Skeletal muscle tissue (tissue), 4 donors: ENCODE data around the gene PAPOLB. TPM values are rescaled to one million over a fixed set of nuclear protein-coding genes. Genes with fewer than 3 reads are reported as not detected.

ENCODE experiments used
- H3K27ac ChIP-seq: one replicate; pipeline ENCODE4 v1.7.0; 2013; ENCODE audit warnings: mild to moderate bottlenecking, low read depth, low read length, inconsistent platforms
- H3K27me3 ChIP-seq, 3 donors: one replicate each; pipeline ENCODE4 v1.7.0; 2013; ENCODE audit warnings: low read length in 3 of 3; ENCODE audit not compliant: control insufficient read depth in 3 of 3, insufficient read depth in 3 of 3
- H3K36me3 ChIP-seq, 3 donors: one replicate each; pipeline ENCODE4 v1.7.0; 2013; ENCODE audit warnings: low read length in 3 of 3; ENCODE audit not compliant: control insufficient read depth in 3 of 3, insufficient read depth in 3 of 3
- H3K4me1 ChIP-seq, 3 donors: one replicate each; pipeline ENCODE4 v1.7.0; 2013; ENCODE audit warnings: low read length in 3 of 3, mild to moderate bottlenecking in 3 of 3; ENCODE audit not compliant: control insufficient read depth in 3 of 3, insufficient read depth in 3 of 3
- H3K4me3 ChIP-seq, 3 donors: one replicate each; pipeline ENCODE4 v1.7.0; 2013; ENCODE audit warnings: low read length in 3 of 3
- H3K9ac ChIP-seq, 3 donors: one replicate each; pipeline ENCODE4 v1.7.0; 2013; ENCODE audit warnings: low read length in 3 of 3, mild to moderate bottlenecking in 3 of 3, moderate library complexity in 2 of 3, low read depth in 1 of 3
- H3K9me3 ChIP-seq, 3 donors: one replicate each; pipeline ENCODE4 v1.7.0; 2013; ENCODE audit warnings: low read length in 3 of 3; ENCODE audit not compliant: control insufficient read depth in 3 of 3
- total RNA-seq: library from RNA; depleted of rRNA; stranded (reverse); fragments of >200 nt; gene quantifications from one replicate; pipeline ENCODE4 v1.2.3, GENCODE V29; 2014
- donor health status: Osteomylitis.

The PAPOLB gene
- total RNA-seq, 1 donor from 2014 or later, result under 0.01 TPM

DNA sequence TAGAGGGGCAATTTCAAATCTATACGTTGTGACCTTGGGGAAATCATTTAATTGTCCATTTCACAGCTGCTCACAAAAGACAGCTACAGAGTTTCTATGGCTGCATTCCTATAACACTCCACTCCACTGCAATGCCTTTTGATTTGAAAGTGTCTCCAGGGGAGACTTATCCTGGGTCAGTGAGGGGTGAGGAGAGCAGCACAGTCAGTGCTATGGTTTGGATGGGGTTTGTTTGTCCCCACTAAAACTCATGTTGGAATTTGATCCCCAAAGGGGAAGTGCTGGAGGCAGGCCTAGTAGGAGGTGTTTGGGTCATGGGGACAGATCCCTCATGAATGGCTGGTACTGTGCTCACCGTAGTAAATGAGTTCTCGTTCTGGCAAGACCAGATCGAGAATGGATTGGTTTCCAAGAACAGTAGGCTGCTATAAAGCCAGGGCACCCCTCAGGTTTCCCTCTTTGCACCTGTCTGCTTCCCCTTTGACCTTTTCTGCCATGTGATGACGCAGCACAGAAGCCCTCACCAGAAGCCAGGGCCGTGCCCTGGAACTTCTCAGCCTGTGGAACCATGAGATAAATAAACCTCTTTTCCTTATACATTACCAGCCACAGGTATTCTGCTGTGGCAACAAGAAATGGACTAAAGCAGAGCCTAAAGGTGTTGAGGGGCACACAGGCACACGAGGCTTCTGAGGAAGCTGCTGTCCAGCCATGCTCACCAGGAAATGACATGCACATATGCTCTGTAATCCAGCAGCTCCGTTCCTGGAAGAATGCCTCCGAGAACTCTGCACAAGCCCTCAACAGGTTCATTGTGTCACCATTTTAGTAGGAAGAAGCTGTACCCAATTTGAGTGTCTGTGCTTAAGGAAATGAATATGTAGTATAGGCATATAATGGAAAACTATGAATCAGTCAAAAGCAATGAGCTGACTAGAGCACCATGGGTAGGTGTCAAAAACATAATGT is 5.0 kb upstream of the PAPOLB start:
- Histone ChIP-seq H3K4me1 (no peaks in the 10 kb centered on the region), H3K9me3 (peaks cover 0 to 3% (median 0%) of the 10 kb centered on the region in 3 donors), H3K36me3 (peaks cover 0 to 2% (median 0%) of the 10 kb centered on the region in 3 donors), H3K9ac (no peak overlapping the region), H3K4me3 (no peak overlapping the region), H3K27ac (no peak overlapping the region), H3K27me3 (peaks cover under 1 to 7% (median 5%) of the 10 kb centered on the region in 3 donors)

DNA sequence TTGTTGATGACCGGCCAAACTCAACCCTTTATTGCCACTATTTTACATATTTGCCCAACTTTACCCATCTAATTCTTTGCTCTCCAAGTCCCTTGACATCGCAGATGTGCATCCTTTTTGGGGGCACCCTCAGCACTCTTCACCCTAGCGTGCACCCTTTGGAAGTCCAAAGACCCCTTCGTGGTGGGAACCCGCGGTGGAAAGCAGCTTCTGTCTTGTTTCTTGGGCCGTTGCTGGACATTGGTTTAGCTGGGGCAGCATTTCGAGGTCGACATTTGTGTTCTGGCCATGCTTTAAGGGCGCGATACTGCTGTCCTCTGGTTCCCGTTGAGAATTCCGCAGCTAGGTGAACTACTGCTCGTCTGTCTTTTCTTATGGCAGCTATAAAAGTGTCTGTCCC is 326 bp upstream of the PAPOLB start:
- Histone ChIP-seq H3K27me3 (peaks cover 5 to 14% (median 7%) of the 10 kb centered on the region in 3 donors), H3K4me1 (no peaks in the 10 kb centered on the region), H3K27ac (no peak overlapping the region), H3K4me3 (peak overlapping the region in 1 of 3 donors; percentile 36), H3K36me3 (no peaks in the 10 kb centered on the region), H3K9ac (no peak overlapping the region), H3K9me3 (no peaks in the 10 kb centered on the region)

DNA sequence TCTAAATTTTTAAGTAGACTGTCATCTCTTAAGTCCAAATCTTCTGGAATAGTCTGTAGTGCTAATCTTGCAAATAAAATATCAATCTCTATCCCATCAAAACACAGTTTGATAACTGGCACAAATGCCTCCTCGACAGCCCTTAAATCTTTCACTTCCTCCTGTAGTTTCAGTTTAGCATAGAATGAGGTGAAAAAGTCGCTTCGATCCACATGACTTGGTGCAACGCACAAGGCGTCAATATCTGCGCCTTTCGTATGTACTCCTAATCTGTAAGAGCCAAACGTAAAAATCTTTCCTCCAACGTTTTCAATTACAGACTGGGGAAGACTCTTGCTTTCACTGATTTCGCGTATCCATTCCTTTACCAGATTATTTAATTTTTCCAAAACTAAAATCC is 603 bp downstream of the PAPOLB start:
- H3K27me3 ChIP-seq, result peaks cover 5 to 14% (median 7%) of the 10 kb centered on the region in 3 donors
- no peaks in the 10 kb centered on the region for H3K9me3 ChIP-seq
- no peak overlapping the region for H3K4me3 ChIP-seq
- no peaks in the 10 kb centered on the region for H3K36me3 ChIP-seq
- no peak overlapping the region for H3K27ac ChIP-seq
- no peak overlapping the region for H3K9ac ChIP-seq
- H3K4me1 ChIP-seq, result no peaks in the 10 kb centered on the region

DNA sequence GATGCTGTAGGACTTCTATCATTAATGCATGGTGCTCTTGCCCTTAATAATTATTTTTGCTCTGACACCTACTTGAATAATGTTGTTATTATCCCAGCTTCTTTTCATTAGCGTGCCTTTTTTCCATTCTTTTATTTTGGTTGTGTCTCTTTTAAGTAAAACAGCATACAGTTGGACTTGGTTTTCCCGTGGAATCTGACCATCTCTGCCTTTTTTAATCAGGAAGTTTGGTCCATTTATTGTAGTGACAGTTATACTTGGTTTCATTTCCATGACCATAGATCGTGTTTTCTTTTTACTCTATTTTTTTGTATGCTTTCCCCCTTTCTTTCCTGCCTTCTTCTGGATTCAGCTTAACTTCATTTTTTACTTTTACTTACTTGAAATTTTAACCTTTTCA is 4.6 kb downstream of the PAPOLB start:
- Histone ChIP-seq H3K27ac (no peak overlapping the region), H3K36me3 (no peaks in the 10 kb centered on the region), H3K4me3 (no peak overlapping the region), H3K9ac (no peak overlapping the region), H3K9me3 (no peaks in the 10 kb centered on the region), H3K27me3 (peaks cover 4 to 11% (median 5%) of the 10 kb centered on the region in 3 donors), H3K4me1 (no peaks in the 10 kb centered on the region)

DNA sequence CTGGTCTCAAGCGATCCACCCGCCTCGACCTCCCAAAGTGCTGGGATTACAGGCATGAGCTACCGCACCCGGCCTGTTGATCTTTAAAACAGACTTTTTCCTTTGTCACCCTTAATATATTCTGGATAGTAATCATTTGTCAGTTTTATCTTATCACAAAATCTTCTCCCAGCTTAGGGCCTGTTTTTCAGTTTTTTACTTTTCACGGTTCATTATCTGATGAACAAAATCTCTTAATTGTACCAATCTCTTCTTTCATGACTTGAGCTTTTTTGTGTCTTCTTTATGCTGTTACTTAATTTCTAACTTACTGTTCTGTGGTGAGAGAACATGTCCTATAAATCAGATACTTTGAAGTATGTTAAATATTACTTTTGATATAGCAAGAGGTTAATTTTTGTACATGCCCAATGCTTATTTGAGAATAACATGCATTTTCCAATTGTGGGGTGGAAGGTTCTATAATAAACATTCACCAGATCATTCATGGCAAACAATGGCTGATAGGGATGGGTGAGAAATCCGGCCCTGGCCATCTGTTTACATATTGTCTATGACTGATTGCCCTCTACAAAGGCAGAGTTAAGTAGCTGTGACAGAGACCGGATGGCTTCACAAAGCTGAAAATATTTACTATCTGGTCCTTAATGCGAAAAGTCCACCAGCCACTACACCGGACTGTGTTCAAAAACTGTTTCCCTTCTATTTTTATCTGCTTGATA is 5.3 kb downstream of the PAPOLB start:
- Histone ChIP-seq H3K4me1 (no peaks in the 10 kb centered on the region), H3K27me3 (peaks cover 0 to 5% (median under 1%) of the 10 kb centered on the region in 3 donors), H3K4me3 (no peak overlapping the region), H3K9me3 (peaks cover 0 to under 1% (median 0%) of the 10 kb centered on the region in 3 donors), H3K36me3 (no peaks in the 10 kb centered on the region), H3K9ac (no peak overlapping the region), H3K27ac (no peak overlapping the region)

DNA sequence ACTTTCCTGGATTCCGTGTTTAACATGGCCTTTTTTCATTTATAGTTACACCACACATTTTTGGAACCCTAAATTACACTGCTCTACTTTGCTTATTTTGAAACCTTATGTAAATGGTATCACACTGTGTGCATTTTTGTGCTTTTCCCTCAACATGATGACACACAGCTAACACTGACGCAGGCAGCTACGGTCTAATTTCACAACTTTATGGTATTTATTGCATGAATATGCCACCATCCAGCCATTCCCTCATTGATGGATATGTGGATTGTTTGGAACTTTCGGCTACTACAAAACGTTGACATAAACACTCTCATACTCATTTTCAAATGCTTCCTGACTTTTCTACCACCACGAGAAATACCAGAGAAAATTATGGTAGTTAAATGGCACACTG is 6.9 kb downstream of the PAPOLB start:
- Histone ChIP-seq H3K27me3 (no peaks in the 10 kb centered on the region), H3K9ac (no peak overlapping the region), H3K9me3 (peaks cover 0 to 3% (median 2%) of the 10 kb centered on the region in 3 donors), H3K27ac (no peak overlapping the region), H3K4me3 (no peak overlapping the region), H3K4me1 (no peaks in the 10 kb centered on the region), H3K36me3 (no peaks in the 10 kb centered on the region)

DNA sequence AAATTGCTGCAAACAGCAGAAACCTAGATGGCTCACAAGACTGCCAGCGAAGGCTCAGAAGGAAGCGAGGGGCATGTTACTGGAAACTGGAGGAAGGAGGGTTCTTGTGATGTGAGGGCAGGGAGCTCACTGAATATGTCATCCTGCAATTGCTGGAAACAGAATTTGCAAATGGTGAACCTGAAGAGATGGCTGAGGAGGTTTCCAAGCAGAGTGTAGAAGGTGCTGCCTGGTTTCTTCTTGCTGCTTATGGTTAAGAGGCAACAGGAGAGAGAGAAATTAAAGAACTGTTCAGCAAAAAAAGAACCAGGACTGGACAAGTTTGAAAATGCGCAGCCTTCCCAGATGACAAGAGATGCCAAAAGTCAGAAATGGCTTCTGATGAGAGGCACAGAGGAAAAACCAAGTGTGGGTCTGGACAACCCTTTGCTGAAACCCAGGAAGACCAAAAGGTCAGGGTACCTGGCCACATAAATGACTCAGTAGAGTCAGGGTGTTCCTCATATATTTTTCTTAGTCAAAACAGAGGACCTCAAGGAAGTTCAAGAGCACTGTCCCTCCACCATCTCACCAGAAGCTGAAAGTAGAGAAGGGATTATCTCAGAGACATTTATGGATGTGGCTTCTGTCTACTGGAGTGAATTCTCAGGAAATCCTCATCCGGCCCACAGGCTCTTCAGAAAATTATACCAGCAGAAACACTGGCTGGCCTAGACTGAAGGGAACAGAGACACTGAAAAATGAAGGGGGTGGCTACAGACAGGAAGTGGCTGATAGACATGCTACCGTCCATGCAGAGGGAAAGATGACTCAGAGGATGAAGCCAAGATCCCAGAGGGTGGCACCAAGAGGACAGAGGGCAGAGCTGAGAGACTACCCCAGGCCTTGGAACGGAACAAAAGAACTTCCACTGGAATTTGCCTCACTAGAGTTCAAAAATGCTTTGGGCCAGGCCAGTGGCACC is 10.1 kb downstream of the PAPOLB start:
- H3K27ac ChIP-seq, result no peak overlapping the region
- H3K4me3 ChIP-seq, result no peak overlapping the region
- peaks cover 0 to 3% (median 2%) of the 10 kb centered on the region in 3 donors for H3K9me3 ChIP-seq
- H3K9ac ChIP-seq, result no peak overlapping the region
- no peaks in the 10 kb centered on the region for H3K27me3 ChIP-seq
- H3K4me1 ChIP-seq, result no peaks in the 10 kb centered on the region
- H3K36me3 ChIP-seq, result no peaks in the 10 kb centered on the region

DNA sequence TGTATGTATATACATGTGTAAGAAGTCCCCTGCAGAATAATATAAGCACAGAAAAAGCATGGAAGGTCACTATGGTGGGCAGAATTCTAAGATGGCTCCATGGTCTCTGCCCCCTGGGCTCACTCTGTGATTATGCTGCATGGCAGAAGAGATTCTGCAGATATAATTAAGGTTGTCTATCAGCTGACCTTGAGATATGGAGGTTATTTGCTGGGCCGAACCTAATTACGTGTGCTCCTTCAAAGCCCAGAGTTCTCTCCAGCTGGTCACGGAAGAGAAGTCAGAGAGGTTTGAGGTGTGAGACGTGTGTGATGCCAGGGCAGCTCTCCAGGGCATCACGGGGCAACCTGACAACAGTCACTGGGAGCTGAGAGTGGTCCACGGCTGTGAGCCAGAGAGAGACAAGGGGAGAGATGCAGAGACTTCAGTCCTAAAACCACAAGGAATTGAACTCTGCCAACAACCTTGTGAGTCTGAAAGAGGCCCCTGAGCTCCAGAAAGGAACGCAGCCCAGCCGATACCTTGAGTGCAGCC is 11.5 kb downstream of the PAPOLB start:
- Histone ChIP-seq H3K4me3 (no peak overlapping the region), H3K9ac (no peak overlapping the region), H3K4me1 (no peaks in the 10 kb centered on the region), H3K9me3 (peaks cover 0 to 3% (median 2%) of the 10 kb centered on the region in 3 donors), H3K27me3 (no peaks in the 10 kb centered on the region), H3K27ac (no peak overlapping the region), H3K36me3 (no peaks in the 10 kb centered on the region)

DNA sequence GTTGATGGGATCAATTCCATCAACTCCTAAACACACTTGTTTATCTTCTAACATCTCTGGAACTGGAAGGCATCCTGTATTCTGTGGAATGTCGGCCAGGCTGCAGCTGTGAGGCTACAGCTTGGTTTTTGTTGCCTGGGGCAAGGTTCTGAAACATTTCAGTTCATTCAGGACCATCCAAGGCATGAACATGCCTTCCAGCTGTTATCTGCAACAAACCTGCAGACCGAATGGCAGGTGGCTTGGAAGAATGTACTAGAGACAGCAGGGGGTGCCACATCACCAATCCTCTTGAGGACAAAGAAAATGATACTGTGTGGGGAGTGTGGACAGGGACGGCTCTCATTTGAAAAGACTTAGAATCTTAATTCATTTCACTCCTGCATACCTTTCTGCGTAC is 12.4 kb downstream of the PAPOLB start:
- Histone ChIP-seq H3K4me1 (no peaks in the 10 kb centered on the region), H3K27me3 (no peaks in the 10 kb centered on the region), H3K9ac (no peak overlapping the region), H3K36me3 (no peaks in the 10 kb centered on the region), H3K27ac (no peak overlapping the region), H3K9me3 (peaks cover 0 to 3% (median 2%) of the 10 kb centered on the region in 3 donors), H3K4me3 (no peak overlapping the region)
